CD14-positive monocyte (primary cell): ENCODE data around the gene DDX60. TPM values are rescaled to one million over a fixed set of nuclear protein-coding genes. Genes with fewer than 3 reads are reported as not detected.

ENCODE experiments used
- DNase-seq, 3 donors: peaks; one replicate each; pipeline ENCODE4 v3.0.0-alpha.2; 2011 to 2022
- H2AFZ ChIP-seq: 2 replicates; pipeline ENCODE4 v1.6.0; 2012; ENCODE audit warnings: mild to moderate bottlenecking, low read depth, low read length, inconsistent platforms; ENCODE audit not compliant: insufficient read depth, poor library complexity, severe bottlenecking
- H3K27ac ChIP-seq, 2 donors: 1 replicate in 1 of 2; 2 replicates in 1 of 2; pipeline ENCODE4 v1.5.1; 2012 to 2013; ENCODE audit warnings: low read length in 2 of 2, control low read depth in 1 of 2, inconsistent platforms in 1 of 2, low read depth in 1 of 2, mild to moderate bottlenecking in 1 of 2
- H3K27me3 ChIP-seq, 2 donors: one replicate each; pipeline versions ENCODE4 v1.6.0 to v1.6.1; 2011 to 2013; ENCODE audit warnings: low read length in 2 of 2; ENCODE audit not compliant: control insufficient read depth in 2 of 2, insufficient read depth in 2 of 2
- H3K36me3 ChIP-seq, 2 donors: replicated peaks in 1 of 2; 1 replicate in 1 of 2; 2 replicates in 1 of 2; pipeline versions ENCODE4 v1.5.1 to v1.6.1; 2012 to 2013; ENCODE audit warnings: low read length in 2 of 2, control low read depth in 1 of 2, inconsistent platforms in 1 of 2, mild to moderate bottlenecking in 1 of 2; ENCODE audit not compliant: insufficient read depth in 2 of 2, control insufficient read depth in 1 of 2
- H3K4me1 ChIP-seq, 2 donors: 1 replicate in 1 of 2; 2 replicates in 1 of 2; pipeline versions ENCODE4 v1.5.1 to v1.6.1; 2012 to 2013; ENCODE audit warnings: low read length in 2 of 2, control low read depth in 1 of 2, inconsistent platforms in 1 of 2, mild to moderate bottlenecking in 1 of 2, moderate library complexity in 1 of 2; ENCODE audit not compliant: insufficient read depth in 2 of 2, control insufficient read depth in 1 of 2
- H3K4me2 ChIP-seq: replicated peaks from 2 replicates; pipeline ENCODE3; 2012; ENCODE audit warnings: low read length, moderate library complexity, mild to moderate bottlenecking; ENCODE audit not compliant: poor library complexity, severe bottlenecking; ENCODE audit errors: extremely low read depth
- H3K4me3 ChIP-seq, 3 experiments: fragments of 200-600 bp in 1 of 3; sonication (generic) in 1 of 3; replicated peaks in 1 of 3; 1 replicate in 2 of 3; 2 replicates in 1 of 3; pipeline ENCODE4 v1.5.1; 2011 to 2013; ENCODE audit warnings: low read length in 3 of 3, mild to moderate bottlenecking in 3 of 3, control low read depth in 2 of 3, low read depth in 2 of 3, inconsistent platforms in 1 of 3, moderate library complexity in 1 of 3
- H3K79me2 ChIP-seq: 2 replicates; pipeline ENCODE4 v1.6.0; 2012; ENCODE audit warnings: mild to moderate bottlenecking, control low read depth, inconsistent platforms, low read length, moderate library complexity; ENCODE audit not compliant: insufficient read depth
- H3K9ac ChIP-seq: 2 replicates; pipeline ENCODE4 v1.6.0; 2017; ENCODE audit warnings: low read length, mild to moderate bottlenecking; ENCODE audit not compliant: insufficient read depth, poor library complexity, severe bottlenecking
- H3K9me3 ChIP-seq, 2 donors: replicated peaks in 1 of 2; 1 replicate in 1 of 2; 2 replicates in 1 of 2; pipeline versions ENCODE4 v1.5.1 to v1.6.1; 2012 to 2013; ENCODE audit warnings: low read length in 2 of 2, control low read depth in 1 of 2; ENCODE audit not compliant: control insufficient read depth in 1 of 2, insufficient read depth in 1 of 2
- H4K20me1 ChIP-seq: 2 replicates; pipeline ENCODE4 v1.6.0; 2012; ENCODE audit warnings: mild to moderate bottlenecking, low read length, control low read depth, moderate library complexity; ENCODE audit not compliant: insufficient read depth
- H3K27ac Mint-ChIP-seq, 7 donors: one replicate each; pipeline ENCODE4 v1.8.0; 2020; ENCODE audit warnings: mild to moderate bottlenecking in 7 of 7, mixed read lengths in 7 of 7, moderate library complexity in 6 of 7, inconsistent platforms in 2 of 7
- H3K27me3 Mint-ChIP-seq, 3 donors: one replicate each; pipeline ENCODE4 v1.8.0; 2021 to 2022; ENCODE audit warnings: low read depth in 3 of 3, mild to moderate bottlenecking in 3 of 3, mixed read lengths in 3 of 3, moderate library complexity in 3 of 3, inconsistent platforms in 1 of 3
- H3K36me3 Mint-ChIP-seq, 2 donors: one replicate each; pipeline ENCODE4 v1.8.0; 2020; ENCODE audit warnings: mixed read lengths in 2 of 2, inconsistent platforms in 1 of 2, mild to moderate bottlenecking in 1 of 2
- H3K4me1 Mint-ChIP-seq: one replicate; pipeline ENCODE4 v1.8.0; 2020; ENCODE audit warnings: mild to moderate bottlenecking, mixed read lengths
- H3K4me3 Mint-ChIP-seq, 2 donors: one replicate each; pipeline ENCODE4 v1.8.0; 2020; ENCODE audit warnings: mild to moderate bottlenecking in 2 of 2, mixed read lengths in 2 of 2, moderate library complexity in 1 of 2
- H3K9me3 Mint-ChIP-seq, 7 donors: one replicate each; pipeline ENCODE4 v1.8.0; 2020 to 2022; ENCODE audit warnings: mixed read lengths in 7 of 7, mild to moderate bottlenecking in 6 of 7, moderate library complexity in 6 of 7, inconsistent platforms in 2 of 7
- CTCF ChIP-seq: fragments of 200-600 bp; IDR thresholded peaks from one replicate; pipeline ENCODE4 v1.8.0; 2022; ENCODE audit warnings: antibody characterized with exemption, mild to moderate bottlenecking
- WGBS: methylation state at CpG from one replicate; pipeline ENCODE4 v1.1.5; 2013; ENCODE audit warnings: missing lambda C conversion rate; ENCODE audit not compliant: insufficient coverage; 5-methylcytosine and 5-hydroxymethylcytosine counted together
- intact Hi-C, 2 donors: fragments of 100-400 bp; cut with micrococcal nuclease; formaldehyde crosslinking; loops; one replicate each; pipeline versions ENCODE4 v1.15.0 to v1.15.1; 2023
- polyA plus RNA-seq, 3 donors: library from polyadenylated mRNA; depleted of rRNA in 1 of 3; unstranded in 2 of 3; stranded (reverse) in 1 of 3; fragments of 300-500 nt in 2 of 3; fragments of >200 nt in 1 of 3; fragmentation: Illumina TruSeq in 2 of 3; gene quantifications; 1 replicate in 2 of 3; 2 replicates in 1 of 3; pipeline ENCODE4 v1.2.3, GENCODE V29; 2012 to 2021

DDX60 gene
- polyA plus RNA-seq, 3 donors = 7.0 to 12.2 (median 8.6) TPM

GRCh38 chr4:168279556-168279955 lies 39.0 kb downstream of the DDX60 start:
- H3K27ac Mint-ChIP-seq = no peak overlapping the region
- H3K4me1 Mint-ChIP-seq = peaks cover 15% of the 10 kb centered on the region
- Histone ChIP-seq H3K36me3 (peaks cover 3 to 67% of the 10 kb centered on the region in 2 donors), H3K9ac (no peak overlapping the region), H3K4me1 (peaks cover 9 to 17% of the 10 kb centered on the region in 2 donors), H4K20me1 (no peaks in the 10 kb centered on the region), H3K4me2 (no peak overlapping the region), H2AFZ (no peak overlapping the region), H3K9me3 (no peaks in the 10 kb centered on the region), H3K27ac (no peak overlapping the region), H3K4me3 (no peak overlapping the region), H3K79me2 (no peaks in the 10 kb centered on the region), H3K27me3 (no peaks in the 10 kb centered on the region)
- peaks cover 55% of the 10 kb centered on the region in 2 donors for H3K36me3 Mint-ChIP-seq
- no peak for TF ChIP-seq CTCF
- intact Hi-C loops = no loop called here
- 0% methylated on average over 1 of the region's 2 CpGs for WGBS
- peak in 2 of 3 donors; percentile 1 to 7 for DNase-seq
- no peak overlapping the region for H3K4me3 Mint-ChIP-seq
- no peaks in the 10 kb centered on the region for H3K9me3 Mint-ChIP-seq
- H3K27me3 Mint-ChIP-seq = peaks cover 0 to 2% (median 0%) of the 10 kb centered on the region in 3 donors

- Histone ChIP-seq H3K9me3 (no peaks in the 10 kb centered on the region), H3K79me2 (no peaks in the 10 kb centered on the region), H3K36me3 (peaks cover 34 to 93% of the 10 kb centered on the region in 2 donors), H3K4me1 (peaks cover 7 to 11% of the 10 kb centered on the region in 2 donors), H4K20me1 (no peaks in the 10 kb centered on the region), H3K27me3 (no peaks in the 10 kb centered on the region), H3K4me3 (no peak overlapping the region), H3K4me2 (no peak overlapping the region), H3K9ac (no peak overlapping the region), H3K27ac (no peak overlapping the region), H2AFZ (no peak overlapping the region)
- no peak for DNase-seq
- peaks cover 62 to 73% of the 10 kb centered on the region in 2 donors for H3K36me3 Mint-ChIP-seq
- H3K4me1 Mint-ChIP-seq = peaks cover 8% of the 10 kb centered on the region
- no peaks in the 10 kb centered on the region for H3K9me3 Mint-ChIP-seq
- peaks cover 0 to 2% (median 0%) of the 10 kb centered on the region in 3 donors for H3K27me3 Mint-ChIP-seq
- WGBS = no CpG with 5 or more reads among the region's 2 CpGs
- intact Hi-C loops = no loop called here
- no peak overlapping the region for H3K27ac Mint-ChIP-seq
- no peak for TF ChIP-seq CTCF
- H3K4me3 Mint-ChIP-seq = no peak overlapping the region
Observed at GRCh38 chr4:168275836-168276235, 42.7 kb downstream of the DDX60 start.
